Vagina (tissue), 2 donors: ENCODE results near the gene KIF24. TPM values are rescaled to one million over a fixed set of nuclear protein-coding genes. Genes with fewer than 3 reads are reported as not detected.

Experiments used
- DNase-seq, 2 donors: peaks; one replicate each; pipeline ENCODE4 v3.0.0-alpha.2; 2017; ENCODE audit errors: extremely low spot score in 2 of 2
- H3K27ac ChIP-seq: fragments of 200-600 bp; sonication (generic); one replicate; pipeline ENCODE4 v1.5.1; 2019
- H3K27me3 ChIP-seq: fragments of 200-600 bp; sonication (generic); one replicate; pipeline ENCODE4 v1.5.1; 2019
- H3K36me3 ChIP-seq, 2 donors: fragments of 200-600 bp; sonication (generic); one replicate each; pipeline ENCODE4 v1.5.1; 2017 to 2019
- H3K4me1 ChIP-seq: fragments of 200-600 bp; sonication (generic); one replicate; pipeline ENCODE4 v1.5.1; 2019
- H3K4me3 ChIP-seq, 2 donors: fragments of 200-600 bp; sonication (generic); 1 replicate in 1 of 2; 2 replicates in 1 of 2; pipeline ENCODE4 v1.5.1; 2016 to 2019
- H3K9me3 ChIP-seq: fragments of 200-600 bp; sonication (generic); one replicate; pipeline ENCODE4 v1.5.1; 2019
- CTCF ChIP-seq, 3 experiments: fragments of 450-650 bp in 2 of 3; fragments of 200-600 bp in 1 of 3; sonication (generic) in 1 of 3; IDR thresholded peaks; one replicate each; pipeline ENCODE4 v1.5.1; 2017 to 2019; ENCODE audit warnings: antibody characterized with exemption in 3 of 3, mild to moderate bottlenecking in 2 of 3, moderate library complexity in 2 of 3
- POLR2A ChIP-seq, 2 donors: fragments of 450-650 bp; IDR thresholded peaks; one replicate each; pipeline ENCODE4 v1.6.1; 2017; ENCODE audit warnings: antibody characterized with exemption in 2 of 2, mild to moderate bottlenecking in 2 of 2, moderate library complexity in 2 of 2
- POLR2AphosphoS5 ChIP-seq, 2 donors: sonication (generic); formaldehyde crosslinking; IDR thresholded peaks; one replicate each; pipeline ENCODE4 v1.9.0; 2017; ENCODE audit warnings: antibody characterized with exemption in 2 of 2, mild to moderate bottlenecking in 2 of 2, low read depth in 1 of 2; ENCODE audit not compliant: insufficient read depth in 1 of 2
- intact Hi-C: fragments of 100-400 bp; cut with DNase I; formaldehyde crosslinking; loops from one replicate; pipeline ENCODE4 v1.15.1; 2023
- total RNA-seq: library from RNA; depleted of rRNA; stranded (reverse); fragments of >200 nt; gene quantifications from one replicate; pipeline ENCODE4 v1.2.3, GENCODE V29; 2016

Gene KIF24
- total RNA-seq, 1 donor from 2014 or later, result 0.49 TPM

- DNase-seq, result no peak
- peaks cover 22% of the 10 kb centered on the region for H3K4me1 ChIP-seq
- intact Hi-C loops, result no loop called here
These were observed 44.7 kb upstream of the KIF24 start for GRCh38 chr9:34373749-34374148.

DNA sequence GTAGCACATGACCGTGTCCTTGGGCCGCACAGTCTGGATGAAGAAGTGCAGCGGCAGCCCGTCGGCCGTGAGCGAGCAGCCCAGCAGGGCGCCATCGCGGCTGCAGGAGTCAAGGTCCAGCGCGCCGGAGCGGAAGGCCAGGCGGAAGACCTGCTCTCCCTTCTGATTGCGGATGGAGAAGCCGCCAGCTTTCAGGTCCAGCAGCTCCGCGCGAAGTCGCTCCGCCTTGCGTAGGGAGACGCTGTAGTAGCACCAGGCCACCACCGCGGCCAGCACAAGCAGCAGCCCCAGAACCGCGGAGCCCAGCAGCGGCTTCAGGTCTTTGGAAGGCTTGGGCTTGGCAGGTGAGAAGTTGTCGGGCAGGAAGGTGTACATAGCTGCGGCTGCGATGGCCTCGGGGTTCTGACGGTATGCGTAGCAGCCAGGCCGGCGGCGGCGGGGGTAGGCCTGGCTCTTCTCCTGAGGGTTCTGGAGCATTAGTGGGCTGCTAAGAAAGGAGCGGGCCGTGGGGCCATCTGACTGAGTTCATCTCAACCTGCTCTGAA lies 43.5 kb upstream of the KIF24 start:
- intact Hi-C loops, result no loop called here
- no peak for DNase-seq

More at GRCh38 chr9:34373749-34374148, 44.7 kb upstream of the KIF24 start:
- TF ChIP-seq POLR2AphosphoS5 (IDR thresholded peaks at IDR 0.05; ENCODE audit: insufficient read depth in 1 of 2, low read depth in 1 of 2) (no peak), POLR2A (IDR thresholded peaks at IDR 0.05) (no peak), CTCF (IDR thresholded peaks at IDR 0.05) (no peak)
- Histone ChIP-seq H3K36me3 (no peaks in the 10 kb centered on the region), H3K4me3 (no peak overlapping the region), H3K9me3 (no peaks in the 10 kb centered on the region), H3K27me3 (no peaks in the 10 kb centered on the region), H3K27ac (no peak overlapping the region)

DNA sequence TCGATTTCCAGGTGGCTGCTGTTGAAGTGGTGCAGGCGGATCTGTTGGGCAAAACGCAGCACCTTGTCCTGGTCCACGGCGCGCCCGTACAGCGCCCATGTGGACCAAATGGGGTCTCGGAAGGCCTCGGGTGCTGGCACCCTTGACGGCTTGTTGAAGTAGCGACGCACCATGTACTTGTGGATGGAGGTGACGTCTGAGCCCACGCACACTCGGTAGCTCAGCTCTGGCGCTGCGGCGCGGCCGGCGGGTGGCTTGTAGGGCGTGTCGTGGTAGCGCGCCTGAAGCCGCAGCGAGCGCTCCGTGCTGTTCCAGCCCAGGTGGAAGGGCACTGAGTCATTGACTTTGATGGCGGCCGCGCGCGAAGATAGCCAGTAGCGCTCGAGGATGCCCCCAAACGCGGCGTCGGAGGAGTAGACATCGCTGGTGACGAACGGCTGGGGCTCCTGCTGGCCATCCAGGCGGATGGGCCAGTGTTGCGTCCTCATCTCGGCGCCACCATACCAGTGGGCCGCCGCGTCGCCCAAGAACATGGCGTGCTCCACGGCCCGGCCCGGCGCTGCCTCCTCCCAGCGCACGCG lies 42.9 kb upstream of the KIF24 start:
- H3K4me3 ChIP-seq, result no peak overlapping the region
- H3K27ac ChIP-seq, result no peak overlapping the region
- H3K36me3 ChIP-seq, result no peaks in the 10 kb centered on the region
- no peak for DNase-seq
- intact Hi-C loops, result no loop called here
- TF ChIP-seq POLR2A (IDR thresholded peaks at IDR 0.05), result no peak
- TF ChIP-seq CTCF (IDR thresholded peaks at IDR 0.05), result no peak
- no peak for TF ChIP-seq POLR2AphosphoS5 (IDR thresholded peaks at IDR 0.05; ENCODE audit: insufficient read depth in 1 of 2, low read depth in 1 of 2)
- H3K9me3 ChIP-seq, result no peaks in the 10 kb centered on the region
- peaks cover 14% of the 10 kb centered on the region for H3K4me1 ChIP-seq
- H3K27me3 ChIP-seq, result no peaks in the 10 kb centered on the region

More for the DNA sequence above, 43.5 kb upstream of the KIF24 start:
- peaks cover 19% of the 10 kb centered on the region for H3K4me1 ChIP-seq
- H3K9me3 ChIP-seq, result no peaks in the 10 kb centered on the region
- H3K27ac ChIP-seq, result no peak overlapping the region
- no peaks in the 10 kb centered on the region for H3K36me3 ChIP-seq
- no peaks in the 10 kb centered on the region for H3K27me3 ChIP-seq
- no peak overlapping the region for H3K4me3 ChIP-seq
- no peak for TF ChIP-seq CTCF (IDR thresholded peaks at IDR 0.05)
- no peak for TF ChIP-seq POLR2AphosphoS5 (IDR thresholded peaks at IDR 0.05; ENCODE audit: insufficient read depth in 1 of 2, low read depth in 1 of 2)
- TF ChIP-seq POLR2A (IDR thresholded peaks at IDR 0.05), result no peak

DNA sequence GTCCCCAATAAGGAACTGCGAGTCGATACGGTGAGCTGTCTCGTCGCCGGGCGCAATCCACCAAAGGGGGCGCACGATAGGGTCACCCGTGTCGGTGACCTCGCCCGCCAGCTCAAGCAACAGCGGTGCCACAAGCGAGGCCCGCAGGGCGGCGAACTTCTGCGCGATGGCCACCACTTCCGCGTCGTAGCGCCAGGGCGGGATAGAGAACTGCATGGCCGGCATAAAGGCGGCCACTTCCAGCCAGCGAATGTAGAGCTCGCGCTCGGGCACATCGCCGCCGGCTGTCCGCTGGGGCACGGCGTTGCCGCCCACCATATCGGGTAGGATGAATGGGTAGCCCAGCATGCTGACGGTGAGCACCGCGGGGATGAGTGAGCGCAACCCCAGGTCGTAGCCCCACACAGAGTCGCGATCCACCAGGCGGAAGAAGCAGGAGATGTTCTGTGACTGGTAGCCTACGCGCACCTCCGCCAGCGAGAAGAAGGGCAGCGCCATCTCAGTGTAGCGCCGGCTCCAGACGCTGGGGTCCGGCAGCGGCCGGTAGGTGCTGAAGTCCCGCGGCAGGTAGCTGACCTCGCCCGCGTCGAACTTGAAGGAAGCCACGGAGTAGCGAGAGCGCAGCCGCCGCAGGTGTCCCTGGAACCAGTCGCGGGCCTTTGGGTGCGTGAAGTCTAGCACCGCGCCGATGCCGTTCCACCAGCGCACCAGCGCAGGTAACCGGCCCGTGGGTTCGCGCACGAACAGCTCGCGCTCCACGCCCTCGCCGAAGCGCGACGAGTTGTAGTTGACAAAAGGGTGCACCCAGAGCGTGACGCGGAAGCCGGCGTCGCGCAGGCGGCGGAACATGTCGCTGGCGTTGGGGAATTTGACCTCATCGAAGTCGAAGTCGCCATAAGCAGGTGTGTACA lies 42.2 kb upstream of the KIF24 start:
- Histone ChIP-seq H3K36me3 (no peaks in the 10 kb centered on the region), H3K4me1 (peaks cover 10% of the 10 kb centered on the region), H3K27me3 (no peaks in the 10 kb centered on the region), H3K9me3 (no peaks in the 10 kb centered on the region), H3K27ac (no peak overlapping the region), H3K4me3 (peak overlapping the region in 1 of 2 donors; percentile 18)
- DNase-seq, result no peak
- TF ChIP-seq POLR2A (IDR thresholded peaks at IDR 0.05) (no peak), POLR2AphosphoS5 (IDR thresholded peaks at IDR 0.05; ENCODE audit: insufficient read depth in 1 of 2, low read depth in 1 of 2) (no peak), CTCF (IDR thresholded peaks at IDR 0.05) (no peak)
- intact Hi-C loops, result no loop called here
